HG03432 (cell line): ENCODE results near the gene GPR176.

Experiments used
- ATAC-seq: cut with Tn5 transposase; IDR thresholded peaks from one replicate; pipeline ENCODE4 v1.9.1; 2021; ENCODE audit warnings: mild to moderate bottlenecking, moderate library complexity; ENCODE audit not compliant: unreplicated experiment

GPR176 gene

GRCh38 chr15:39860871-39861270, 59.2 kb downstream of the GPR176 start:
- no peak for ATAC-seq

DNA sequence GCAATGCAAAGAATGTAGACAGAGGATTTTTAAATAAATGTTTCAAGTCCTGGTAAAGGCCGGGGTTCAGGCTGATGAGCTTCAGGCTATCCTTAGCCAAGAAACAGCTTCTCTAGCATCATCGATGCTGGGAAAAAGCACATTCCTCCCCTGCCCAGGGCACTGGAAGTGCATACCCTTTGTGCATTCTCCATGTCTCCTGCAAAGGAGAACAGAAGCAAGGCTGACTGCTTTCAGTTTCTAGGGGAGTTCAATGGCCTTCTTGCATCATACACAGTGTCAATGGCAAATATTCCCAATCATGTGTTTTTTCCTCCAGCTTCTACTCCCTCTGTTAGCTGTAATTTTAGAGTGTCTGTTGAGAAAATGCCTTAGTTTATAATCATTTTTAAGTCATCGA, 59.9 kb downstream of the GPR176 start:
- ATAC-seq, result no peak

- ATAC-seq, result no peak
Measured at GRCh38 chr15:39859636-39860035, 60.4 kb downstream of the GPR176 start.

DNA sequence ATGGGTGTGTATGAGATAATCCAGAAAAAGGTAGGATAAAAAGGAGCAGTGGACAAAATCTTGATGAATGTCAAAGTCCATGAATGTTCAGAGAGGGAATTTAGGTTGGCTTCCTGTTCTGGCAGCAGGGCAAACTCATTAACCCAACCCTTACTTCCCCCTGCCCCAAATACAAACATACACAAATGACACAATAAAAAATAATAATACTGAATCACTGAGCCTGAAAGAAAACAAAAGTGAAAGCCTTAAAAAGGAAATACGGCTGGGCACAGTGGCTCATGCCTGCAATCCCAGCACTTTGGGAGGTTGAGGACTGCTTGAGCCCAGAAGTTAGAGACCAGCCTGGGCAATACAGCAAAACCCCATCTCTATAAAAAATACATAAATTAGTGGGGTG, 62.9 kb downstream of the GPR176 start:
- no peak for ATAC-seq

DNA sequence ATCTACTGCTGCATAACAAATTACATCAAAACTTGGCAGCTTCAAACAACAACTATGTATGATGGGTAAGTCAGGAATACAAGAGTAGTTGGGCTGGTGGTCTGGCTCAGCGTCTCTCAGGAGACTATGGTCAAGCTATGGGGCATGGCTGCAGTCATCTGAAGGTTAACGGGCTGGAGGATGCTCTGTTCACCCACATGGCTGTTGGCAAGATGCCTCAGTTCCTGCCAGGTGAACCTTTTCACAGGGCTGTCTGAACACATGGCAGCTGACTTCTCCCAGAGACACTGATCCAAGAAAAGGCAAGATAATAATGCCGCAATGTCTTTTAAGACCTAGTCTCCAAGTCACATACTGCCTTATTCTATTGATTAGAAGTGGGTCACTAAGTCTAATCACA, 63.7 kb downstream of the GPR176 start:
- no peak for ATAC-seq

DNA sequence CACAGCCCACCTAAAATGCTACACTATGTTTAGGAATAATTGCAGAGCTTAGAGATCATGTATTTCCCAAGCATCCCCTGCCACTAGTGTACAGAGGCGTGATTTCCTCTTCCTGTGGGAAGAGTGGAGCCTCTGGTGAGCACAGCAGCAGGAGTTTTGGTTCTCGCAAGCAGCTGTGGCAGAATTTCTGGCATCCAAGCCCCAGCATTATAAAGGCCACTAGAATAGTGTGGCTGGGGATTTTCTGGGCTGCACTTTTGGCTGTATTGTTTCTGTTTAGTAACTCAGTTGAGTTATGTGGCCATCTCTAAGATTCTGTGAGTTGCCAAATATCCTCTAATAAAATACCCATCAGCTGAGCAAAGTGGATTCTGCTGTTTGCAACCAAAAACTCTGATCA, 64.7 kb downstream of the GPR176 start:
- no peak for ATAC-seq

- no peak for ATAC-seq
Measured at GRCh38 chr15:39854161-39854560, 65.9 kb downstream of the GPR176 start.

DNA sequence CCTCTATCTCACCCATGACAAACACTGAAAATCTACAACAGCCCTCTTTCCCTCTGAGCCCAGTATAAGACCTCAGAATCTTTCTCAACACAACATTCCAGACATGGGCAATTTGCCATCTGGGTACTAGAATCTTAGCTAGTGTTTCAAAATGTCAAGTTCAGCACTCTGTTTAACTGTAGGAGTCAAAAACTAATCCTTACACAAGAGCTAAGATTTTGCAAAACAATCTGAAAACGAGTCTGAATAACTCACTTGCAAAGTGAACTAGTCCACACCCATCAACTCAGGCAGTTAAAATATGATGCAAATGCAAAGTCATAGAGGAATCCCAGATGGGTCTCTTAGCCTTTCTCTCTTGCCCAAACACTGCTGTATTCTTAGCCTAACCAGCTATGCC, 67.8 kb downstream of the GPR176 start:
- ATAC-seq, result no peak

GRCh38 chr15:39851500-39852092, 68.5 kb downstream of the GPR176 start:
- ATAC-seq, result no peak

GRCh38 chr15:39850436-39850835, 69.6 kb downstream of the GPR176 start:
- no peak for ATAC-seq

- no peak for ATAC-seq
Measured at GRCh38 chr15:39846108-39846507, 74.0 kb downstream of the GPR176 start.

- no peak for ATAC-seq
Measured at GRCh38 chr15:39845582-39845981, 74.5 kb downstream of the GPR176 start.

- ATAC-seq, result no peak
Measured at GRCh38 chr15:39843565-39843964, 76.5 kb downstream of the GPR176 start.

- no peak for ATAC-seq
Measured at GRCh38 chr15:39837454-39837853, 82.6 kb downstream of the GPR176 start.

DNA sequence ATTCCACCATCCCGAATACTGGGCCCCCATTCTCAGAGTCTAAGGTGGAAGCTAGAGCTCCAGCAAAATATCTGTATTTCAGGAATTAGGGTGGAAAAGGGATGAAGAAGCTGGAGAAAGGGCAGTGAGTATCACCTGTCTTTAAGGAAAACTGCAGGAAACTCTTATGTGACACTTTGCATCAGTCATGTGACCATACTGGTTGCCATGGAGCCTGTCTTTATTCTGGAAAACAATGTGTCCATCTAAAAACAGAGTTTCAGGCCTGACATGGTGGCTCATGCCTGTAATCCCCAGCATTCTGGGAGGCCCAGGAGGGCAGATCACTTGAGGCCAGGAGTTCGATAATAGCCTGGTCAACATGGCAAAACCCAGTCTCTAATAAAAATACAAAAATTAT, 84.5 kb downstream of the GPR176 start:
- ATAC-seq, result no peak

DNA sequence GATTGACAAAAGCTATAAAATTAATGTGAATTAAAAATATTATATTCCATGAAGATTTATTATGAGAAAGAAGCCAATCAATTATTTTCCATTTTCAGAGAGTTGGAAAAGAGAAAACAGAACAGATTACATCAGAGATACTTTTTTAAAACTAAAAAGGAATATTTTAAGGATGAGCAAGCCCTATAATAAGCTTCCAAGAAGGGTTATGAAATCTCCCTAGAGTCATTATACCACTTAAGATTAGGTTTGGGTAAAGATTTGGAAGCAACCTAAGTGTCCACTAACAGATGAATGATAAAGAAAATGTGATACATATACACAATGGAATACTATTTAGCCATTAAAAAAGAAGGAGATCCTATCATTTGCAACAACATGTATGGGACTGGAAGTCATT, 85.8 kb downstream of the GPR176 start:
- ATAC-seq, result no peak

GRCh38 chr15:39833515-39833981, 86.5 kb downstream of the GPR176 start:
- ATAC-seq, result no peak

DNA sequence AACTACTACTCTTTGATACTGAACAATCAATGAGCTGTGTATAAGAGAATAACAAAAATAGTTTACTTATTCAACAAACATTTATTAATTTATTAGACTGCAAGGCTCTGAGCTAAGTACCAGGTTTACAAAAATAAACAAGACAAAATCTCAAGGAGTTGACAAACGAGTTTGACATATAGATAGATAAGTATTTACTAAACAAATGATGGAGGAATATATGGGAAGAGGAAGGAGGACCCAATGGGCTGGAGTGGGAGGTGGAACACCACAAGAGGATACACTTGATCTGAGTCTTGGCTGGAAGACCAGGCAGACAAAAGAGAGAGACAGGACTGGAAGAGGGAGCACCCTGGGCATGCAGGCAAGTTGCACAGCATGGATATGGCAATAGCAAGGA, 89.9 kb downstream of the GPR176 start:
- ATAC-seq, result no peak

DNA sequence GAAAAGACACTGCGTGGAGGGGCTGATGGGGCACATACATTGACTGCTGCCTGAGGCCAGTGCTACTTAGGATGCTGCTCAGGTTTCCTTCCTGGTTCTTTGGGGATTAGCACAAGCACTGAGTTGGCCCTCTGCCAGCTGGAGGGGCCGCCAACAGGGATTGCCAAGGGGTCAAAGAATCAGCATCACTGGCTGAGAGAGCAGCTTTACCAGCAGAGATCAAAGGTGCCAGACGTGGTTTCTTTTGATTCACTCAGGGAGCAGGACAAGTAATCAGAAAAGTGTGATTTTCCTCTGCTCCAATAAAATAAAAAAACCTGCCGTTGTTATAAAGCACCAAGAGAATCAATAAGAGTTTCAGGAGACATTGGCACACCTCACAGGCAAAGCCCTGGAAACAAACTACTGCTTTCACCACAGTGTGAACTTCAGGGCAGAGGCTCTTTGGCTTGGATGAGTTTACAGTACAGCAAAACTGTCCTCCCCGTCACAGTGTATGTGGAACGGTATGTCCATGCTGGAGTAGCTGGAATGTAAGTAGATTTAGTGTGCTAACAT, 91.6 kb downstream of the GPR176 start:
- no peak for ATAC-seq

GRCh38 chr15:39826975-39827374, 93.1 kb downstream of the GPR176 start:
- ATAC-seq, result no peak

DNA sequence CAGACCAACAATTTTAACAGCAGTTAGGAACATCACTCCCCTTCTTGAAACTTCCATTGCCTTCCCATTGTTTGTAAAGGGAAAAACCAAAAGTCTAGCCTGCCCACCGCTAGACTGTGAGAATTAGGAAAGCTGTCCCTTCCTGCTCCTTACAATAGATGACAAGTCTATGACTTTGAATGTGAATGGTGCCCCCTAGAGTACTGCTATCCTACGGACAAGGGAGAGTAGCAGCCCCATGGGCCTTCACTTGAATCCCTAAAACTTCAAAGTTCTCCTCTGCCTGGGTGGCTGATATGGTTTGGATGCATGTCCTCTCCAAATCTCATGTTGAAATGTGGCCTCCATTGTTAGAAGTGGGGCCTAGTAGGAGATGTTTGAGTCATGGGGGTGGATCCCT, 96.4 kb downstream of the GPR176 start:
- ATAC-seq, result no peak

GRCh38 chr15:39820050-39820602, 99.9 kb downstream of the GPR176 start:
- no peak for ATAC-seq

DNA sequence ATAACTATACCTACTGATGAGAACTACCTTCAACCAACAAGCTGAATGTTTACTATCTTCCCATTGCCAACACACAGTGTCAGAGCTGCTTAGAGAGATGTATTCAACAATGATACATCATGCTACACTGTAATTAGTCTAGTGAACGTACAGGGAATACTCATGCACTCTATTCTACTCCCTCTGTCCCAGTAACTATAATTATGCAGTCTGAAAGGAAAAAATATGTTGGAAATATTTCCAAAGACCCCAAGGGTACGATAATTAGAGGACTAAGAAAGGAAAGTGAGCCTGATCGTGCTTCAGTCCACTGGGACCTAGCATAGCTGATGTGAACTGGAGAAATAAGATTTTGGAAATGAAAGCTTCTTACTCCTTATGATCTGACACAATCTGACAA, 100.5 kb downstream of the GPR176 start:
- ATAC-seq, result no peak
